Measurements from ENCODE around the gene NEURL1.

NEURL1 gene

GRCh38 chr10:103451091-103451813 lies 42.3 kb upstream of the NEURL1 start:
- Histone ChIP-seq H3K27ac (ENCODE audit: low read depth, low read length) (peak overlapping the region; percentile 92), H3K27me3 (ENCODE audit: control insufficient read depth in 5 of 5, insufficient read depth in 4 of 5, low read length in 5 of 5) (peaks cover 0 to 30% (median 0%) of the 10 kb centered on the region in 5 donors), H3K36me3 (ENCODE audit: control insufficient read depth in 5 of 5, insufficient read depth in 5 of 5, low read length in 5 of 5) (peaks cover 0 to 39% (median 30%) of the 10 kb centered on the region in 5 donors), H3K9me3 (ENCODE audit: control insufficient read depth in 5 of 5, low read length in 5 of 5) (no peaks in the 10 kb centered on the region), H3K9ac (ENCODE audit: low read length in 5 of 5) (peak overlapping the region; percentile 51 to 90 (median 57)), H3K4me1 (ENCODE audit: control insufficient read depth in 5 of 5, insufficient read depth in 5 of 5, low read length in 5 of 5) (peaks cover 16 to 66% (median 61%) of the 10 kb centered on the region in 5 donors), H3K4me3 (ENCODE audit: low read depth in 1 of 5, low read length in 5 of 5) (peak overlapping the region; percentile 67 to 91 (median 87))

GRCh38 chr10:103451831-103452505 lies 41.5 kb upstream of the NEURL1 start, which contains the start of gene CALHM2:
Gene CALHM2, minus strand, starts transcription at chr10:103452370. Its CDS starts 2,429 bp downstream, at chr10:103449941.
- peak within 1 kb of the TSS; percentile 92 for H3K27ac ChIP-seq (ENCODE audit: low read depth, low read length)
- H3K4me3 ChIP-seq (ENCODE audit: low read depth in 1 of 5, low read length in 5 of 5) = peak within 1 kb of the TSS; percentile 67 to 91 (median 87)
- peaks cover 13 to 58% (median 54%) of the 10 kb centered on the region in 5 donors for H3K4me1 ChIP-seq (ENCODE audit: control insufficient read depth in 5 of 5, insufficient read depth in 5 of 5, low read length in 5 of 5)
- peak within 1 kb of the TSS; percentile 51 to 90 (median 57) for H3K9ac ChIP-seq (ENCODE audit: low read length in 5 of 5)
- H3K36me3 ChIP-seq (ENCODE audit: control insufficient read depth in 5 of 5, insufficient read depth in 5 of 5, low read length in 5 of 5) = peaks cover 0 to 33% (median 24%) of the 10 kb centered on the region in 5 donors
- peaks cover 0 to 30% (median 0%) of the 10 kb centered on the region in 5 donors for H3K27me3 ChIP-seq (ENCODE audit: control insufficient read depth in 5 of 5, insufficient read depth in 4 of 5, low read length in 5 of 5)
- no peaks in the 10 kb centered on the region for H3K9me3 ChIP-seq (ENCODE audit: control insufficient read depth in 5 of 5, low read length in 5 of 5)

GRCh38 chr10:103452506-103453230 lies 40.8 kb upstream of the NEURL1 start:
- H3K4me1 ChIP-seq (ENCODE audit: control insufficient read depth in 5 of 5, insufficient read depth in 5 of 5, low read length in 5 of 5) = peaks cover 11 to 51% (median 47%) of the 10 kb centered on the region in 5 donors
- H3K4me3 ChIP-seq (ENCODE audit: low read depth in 1 of 5, low read length in 5 of 5) = peak overlapping the region in 4 of 5 donors; percentile 67 to 91 (median 84)
- no peaks in the 10 kb centered on the region for H3K9me3 ChIP-seq (ENCODE audit: control insufficient read depth in 5 of 5, low read length in 5 of 5)
- H3K36me3 ChIP-seq (ENCODE audit: control insufficient read depth in 5 of 5, insufficient read depth in 5 of 5, low read length in 5 of 5) = peaks cover 0 to 26% (median 17%) of the 10 kb centered on the region in 5 donors
- H3K27me3 ChIP-seq (ENCODE audit: control insufficient read depth in 5 of 5, insufficient read depth in 4 of 5, low read length in 5 of 5) = peaks cover 0 to 30% (median 0%) of the 10 kb centered on the region in 5 donors
- peak overlapping the region; percentile 92 for H3K27ac ChIP-seq (ENCODE audit: low read depth, low read length)
- peak overlapping the region in 3 of 5 donors; percentile 56 to 90 (median 75) for H3K9ac ChIP-seq (ENCODE audit: low read length in 5 of 5)

GRCh38 chr10:103454026-103454425 lies 39.5 kb upstream of the NEURL1 start:
- H3K27me3 ChIP-seq (ENCODE audit: control insufficient read depth in 5 of 5, insufficient read depth in 4 of 5, low read length in 5 of 5) = peaks cover 0 to 30% (median 0%) of the 10 kb centered on the region in 5 donors
- H3K4me3 ChIP-seq (ENCODE audit: low read depth in 1 of 5, low read length in 5 of 5) = no peak overlapping the region
- peaks cover 9 to 41% (median 35%) of the 10 kb centered on the region in 5 donors for H3K4me1 ChIP-seq (ENCODE audit: control insufficient read depth in 5 of 5, insufficient read depth in 5 of 5, low read length in 5 of 5)
- no peaks in the 10 kb centered on the region for H3K9me3 ChIP-seq (ENCODE audit: control insufficient read depth in 5 of 5, low read length in 5 of 5)
- H3K9ac ChIP-seq (ENCODE audit: low read length in 5 of 5) = no peak overlapping the region
- H3K27ac ChIP-seq (ENCODE audit: low read depth, low read length) = no peak overlapping the region
- H3K36me3 ChIP-seq (ENCODE audit: control insufficient read depth in 5 of 5, insufficient read depth in 5 of 5, low read length in 5 of 5) = peaks cover 0 to 18% (median 10%) of the 10 kb centered on the region in 5 donors

- Histone ChIP-seq H3K9ac (ENCODE audit: low read length in 5 of 5) (no peak overlapping the region), H3K27me3 (ENCODE audit: control insufficient read depth in 5 of 5, insufficient read depth in 4 of 5, low read length in 5 of 5) (peaks cover 0 to 23% (median 0%) of the 10 kb centered on the region in 5 donors), H3K36me3 (ENCODE audit: control insufficient read depth in 5 of 5, insufficient read depth in 5 of 5, low read length in 5 of 5) (peaks cover 0 to 6% (median 0%) of the 10 kb centered on the region in 5 donors), H3K27ac (ENCODE audit: low read depth, low read length) (no peak overlapping the region), H3K4me3 (ENCODE audit: low read depth in 1 of 5, low read length in 5 of 5) (no peak overlapping the region), H3K9me3 (ENCODE audit: control insufficient read depth in 5 of 5, low read length in 5 of 5) (no peaks in the 10 kb centered on the region), H3K4me1 (ENCODE audit: control insufficient read depth in 5 of 5, insufficient read depth in 5 of 5, low read length in 5 of 5) (peaks cover 2 to 29% (median 23%) of the 10 kb centered on the region in 5 donors)
These were observed 38.3 kb upstream of the NEURL1 start for GRCh38 chr10:103455235-103455634.

GRCh38 chr10:103456074-103456660 lies 37.3 kb upstream of the NEURL1 start:
- Histone ChIP-seq H3K4me3 (ENCODE audit: low read depth in 1 of 5, low read length in 5 of 5) (no peak overlapping the region), H3K9me3 (ENCODE audit: control insufficient read depth in 5 of 5, low read length in 5 of 5) (no peaks in the 10 kb centered on the region), H3K27ac (ENCODE audit: low read depth, low read length) (no peak overlapping the region), H3K36me3 (ENCODE audit: control insufficient read depth in 5 of 5, insufficient read depth in 5 of 5, low read length in 5 of 5) (no peaks in the 10 kb centered on the region), H3K9ac (ENCODE audit: low read length in 5 of 5) (no peak overlapping the region), H3K4me1 (ENCODE audit: control insufficient read depth in 5 of 5, insufficient read depth in 5 of 5, low read length in 5 of 5) (peaks cover 2 to 19% (median 15%) of the 10 kb centered on the region in 5 donors), H3K27me3 (ENCODE audit: control insufficient read depth in 5 of 5, insufficient read depth in 4 of 5, low read length in 5 of 5) (peaks cover 0 to 18% (median 0%) of the 10 kb centered on the region in 5 donors)

GRCh38 chr10:103457176-103457712 lies 36.3 kb upstream of the NEURL1 start:
- Histone ChIP-seq H3K9ac (ENCODE audit: low read length in 5 of 5) (no peak overlapping the region), H3K4me1 (ENCODE audit: control insufficient read depth in 5 of 5, insufficient read depth in 5 of 5, low read length in 5 of 5) (peaks cover 2 to 9% (median 8%) of the 10 kb centered on the region in 5 donors), H3K27ac (ENCODE audit: low read depth, low read length) (no peak overlapping the region), H3K36me3 (ENCODE audit: control insufficient read depth in 5 of 5, insufficient read depth in 5 of 5, low read length in 5 of 5) (no peaks in the 10 kb centered on the region), H3K4me3 (ENCODE audit: low read depth in 1 of 5, low read length in 5 of 5) (no peak overlapping the region), H3K9me3 (ENCODE audit: control insufficient read depth in 5 of 5, low read length in 5 of 5) (no peaks in the 10 kb centered on the region), H3K27me3 (ENCODE audit: control insufficient read depth in 5 of 5, insufficient read depth in 4 of 5, low read length in 5 of 5) (peaks cover 0 to 9% (median 0%) of the 10 kb centered on the region in 5 donors)

GRCh38 chr10:103457896-103458583 lies 35.5 kb upstream of the NEURL1 start:
- no peaks in the 10 kb centered on the region for H3K9me3 ChIP-seq (ENCODE audit: control insufficient read depth in 5 of 5, low read length in 5 of 5)
- no peak overlapping the region for H3K9ac ChIP-seq (ENCODE audit: low read length in 5 of 5)
- H3K27ac ChIP-seq (ENCODE audit: low read depth, low read length) = no peak overlapping the region
- H3K4me3 ChIP-seq (ENCODE audit: low read depth in 1 of 5, low read length in 5 of 5) = no peak overlapping the region
- peaks cover 0 to under 1% (median 0%) of the 10 kb centered on the region in 5 donors for H3K4me1 ChIP-seq (ENCODE audit: control insufficient read depth in 5 of 5, insufficient read depth in 5 of 5, low read length in 5 of 5)
- H3K36me3 ChIP-seq (ENCODE audit: control insufficient read depth in 5 of 5, insufficient read depth in 5 of 5, low read length in 5 of 5) = no peaks in the 10 kb centered on the region
- H3K27me3 ChIP-seq (ENCODE audit: control insufficient read depth in 5 of 5, insufficient read depth in 4 of 5, low read length in 5 of 5) = peaks cover 0 to 3% (median 0%) of the 10 kb centered on the region in 5 donors

- H3K36me3 ChIP-seq (ENCODE audit: control insufficient read depth in 5 of 5, insufficient read depth in 5 of 5, low read length in 5 of 5) = no peaks in the 10 kb centered on the region
- H3K9ac ChIP-seq (ENCODE audit: low read length in 5 of 5) = no peak within 1 kb of the TSS
- no peak within 1 kb of the TSS for H3K4me3 ChIP-seq (ENCODE audit: low read depth in 1 of 5, low read length in 5 of 5)
- no peak within 1 kb of the TSS for H3K27ac ChIP-seq (ENCODE audit: low read depth, low read length)
- no peaks in the 10 kb centered on the region for H3K4me1 ChIP-seq (ENCODE audit: control insufficient read depth in 5 of 5, insufficient read depth in 5 of 5, low read length in 5 of 5)
- no peaks in the 10 kb centered on the region for H3K9me3 ChIP-seq (ENCODE audit: control insufficient read depth in 5 of 5, low read length in 5 of 5)
- H3K27me3 ChIP-seq (ENCODE audit: control insufficient read depth in 5 of 5, insufficient read depth in 4 of 5, low read length in 5 of 5) = peaks cover 0 to 3% (median 0%) of the 10 kb centered on the region in 5 donors
These were observed 34.8 kb upstream of the NEURL1 start, which contains the start of gene CALHM1 for GRCh38 chr10:103458720-103459119. Gene CALHM1, minus strand, starts transcription at chr10:103458900. Its CDS starts 149 bp downstream, at chr10:103458751.
